GM19099 (cell line): ENCODE measurements around the gene SMAD3.

ENCODE experiments used
- POLR2A ChIP-seq: IDR thresholded peaks from 3 replicates; pipeline ENCODE4 v1.6.1; 2011; ENCODE audit warnings: low read depth; ENCODE audit not compliant: insufficient read length; ENCODE audit errors: extremely low read depth

Gene SMAD3

GRCh38 chr15:67171471-67171870 lies 106.1 kb downstream of the SMAD3 start:
- no peak for TF ChIP-seq POLR2A

GRCh38 chr15:67172172-67172571 lies 106.8 kb downstream of the SMAD3 start:
- no peak for TF ChIP-seq POLR2A

GRCh38 chr15:67173005-67173404 lies 107.6 kb downstream of the SMAD3 start:
- no peak for TF ChIP-seq POLR2A

GRCh38 chr15:67173786-67174185 lies 108.4 kb downstream of the SMAD3 start:
- no peak for TF ChIP-seq POLR2A

GRCh38 chr15:67174446-67174845 lies 109.0 kb downstream of the SMAD3 start:
- no peak for TF ChIP-seq POLR2A

- no peak for TF ChIP-seq POLR2A
These were observed 109.6 kb downstream of the SMAD3 start for GRCh38 chr15:67174864-67175573.

- no peak for TF ChIP-seq POLR2A
These were observed 110.3 kb downstream of the SMAD3 start for GRCh38 chr15:67175643-67176071.

- no peak for TF ChIP-seq POLR2A
These were observed 111.0 kb downstream of the SMAD3 start for GRCh38 chr15:67176195-67176971.

GRCh38 chr15:67177752-67178151 lies 112.3 kb downstream of the SMAD3 start:
- TF ChIP-seq POLR2A = no peak

- no peak for TF ChIP-seq POLR2A
These were observed 113.3 kb downstream of the SMAD3 start for GRCh38 chr15:67178569-67179210.

- no peak for TF ChIP-seq POLR2A
These were observed 114.1 kb downstream of the SMAD3 start for GRCh38 chr15:67179411-67179995.

GRCh38 chr15:67180035-67180434 lies 114.6 kb downstream of the SMAD3 start:
- no peak for TF ChIP-seq POLR2A

GRCh38 chr15:67180514-67181191 lies 115.3 kb downstream of the SMAD3 start:
- no peak for TF ChIP-seq POLR2A

- TF ChIP-seq POLR2A = no peak
These were observed 115.8 kb downstream of the SMAD3 start for GRCh38 chr15:67181221-67181639.

GRCh38 chr15:67183443-67184169 lies 118.2 kb downstream of the SMAD3 start:
- no peak for TF ChIP-seq POLR2A
